SW480 (cell line): Measurements from ENCODE around the gene CHRNB2.

Experiments
- DNase-seq: peaks from one replicate; pipeline ENCODE4 v3.0.0-alpha.2; 2016; ENCODE audit warnings: low spot score

CHRNB2 gene

GRCh38 chr1:154552036-154552435 is 15.5 kb upstream of the CHRNB2 start:
- DNase-seq: no peak

GRCh38 chr1:154553056-154554030 is 14.2 kb upstream of the CHRNB2 start:
- DNase-seq: no peak

- peak; percentile 14 for DNase-seq
Observed at GRCh38 chr1:154556422-154556821, 11.2 kb upstream of the CHRNB2 start.

GRCh38 chr1:154557248-154557938 is 10.2 kb upstream of the CHRNB2 start:
- DNase-seq: no peak

- no peak for DNase-seq
Observed at GRCh38 chr1:154557939-154558719, 9.4 kb upstream of the CHRNB2 start, which contains the start of gene UBE2Q1. UBE2Q1 (minus strand) TSS chr1:154558662; CDS start chr1:154558553, 109 bp downstream.

- DNase-seq: peak; percentile 98
Observed at GRCh38 chr1:154558720-154559465, 8.7 kb upstream of the CHRNB2 start.

GRCh38 chr1:154559466-154560044 is 8.0 kb upstream of the CHRNB2 start:
- DNase-seq: peak; percentile 90

- no peak for DNase-seq
Observed at GRCh38 chr1:154565876-154566275, 1.7 kb upstream of the CHRNB2 start.

- DNase-seq: no peak
Observed at GRCh38 chr1:154568157-154568815, 708 bp downstream of the CHRNB2 start.

- no peak for DNase-seq
Observed at GRCh38 chr1:154571244-154571963, 3.8 kb downstream of the CHRNB2 start.

GRCh38 chr1:154571964-154572288 is 4.3 kb downstream of the CHRNB2 start:
- no peak for DNase-seq

- no peak for DNase-seq
Observed at GRCh38 chr1:154572468-154573167, 5.0 kb downstream of the CHRNB2 start.

- no peak for DNase-seq
Observed at GRCh38 chr1:154573168-154573510, 5.6 kb downstream of the CHRNB2 start.

GRCh38 chr1:154574716-154575115 is 7.1 kb downstream of the CHRNB2 start:
- DNase-seq: no peak

- no peak for DNase-seq
Observed at GRCh38 chr1:154575147-154575927, 7.8 kb downstream of the CHRNB2 start.

- DNase-seq: no peak
Observed at GRCh38 chr1:154575951-154576566, 8.5 kb downstream of the CHRNB2 start.

- no peak for DNase-seq
Observed at GRCh38 chr1:154577346-154578057, 9.9 kb downstream of the CHRNB2 start.

GRCh38 chr1:154578058-154578418 is 10.5 kb downstream of the CHRNB2 start:
- DNase-seq: no peak
